Measurements from ENCODE around the gene AIRE. TPM values are rescaled to one million over a fixed set of nuclear protein-coding genes. Genes with fewer than 3 reads are reported as not detected.
"Not testable (repeated sequence)": the region's sequence is repeated elsewhere in the genome, so short reads cannot be mapped to it uniquely, and the experiment has no call there.

AIRE gene
- polyA plus RNA-seq, 1 donor: 0.42 TPM

GRCh38 chr21:44337449-44337848, 51.8 kb downstream of the AIRE start:
- DNase-seq: no peak

DNA sequence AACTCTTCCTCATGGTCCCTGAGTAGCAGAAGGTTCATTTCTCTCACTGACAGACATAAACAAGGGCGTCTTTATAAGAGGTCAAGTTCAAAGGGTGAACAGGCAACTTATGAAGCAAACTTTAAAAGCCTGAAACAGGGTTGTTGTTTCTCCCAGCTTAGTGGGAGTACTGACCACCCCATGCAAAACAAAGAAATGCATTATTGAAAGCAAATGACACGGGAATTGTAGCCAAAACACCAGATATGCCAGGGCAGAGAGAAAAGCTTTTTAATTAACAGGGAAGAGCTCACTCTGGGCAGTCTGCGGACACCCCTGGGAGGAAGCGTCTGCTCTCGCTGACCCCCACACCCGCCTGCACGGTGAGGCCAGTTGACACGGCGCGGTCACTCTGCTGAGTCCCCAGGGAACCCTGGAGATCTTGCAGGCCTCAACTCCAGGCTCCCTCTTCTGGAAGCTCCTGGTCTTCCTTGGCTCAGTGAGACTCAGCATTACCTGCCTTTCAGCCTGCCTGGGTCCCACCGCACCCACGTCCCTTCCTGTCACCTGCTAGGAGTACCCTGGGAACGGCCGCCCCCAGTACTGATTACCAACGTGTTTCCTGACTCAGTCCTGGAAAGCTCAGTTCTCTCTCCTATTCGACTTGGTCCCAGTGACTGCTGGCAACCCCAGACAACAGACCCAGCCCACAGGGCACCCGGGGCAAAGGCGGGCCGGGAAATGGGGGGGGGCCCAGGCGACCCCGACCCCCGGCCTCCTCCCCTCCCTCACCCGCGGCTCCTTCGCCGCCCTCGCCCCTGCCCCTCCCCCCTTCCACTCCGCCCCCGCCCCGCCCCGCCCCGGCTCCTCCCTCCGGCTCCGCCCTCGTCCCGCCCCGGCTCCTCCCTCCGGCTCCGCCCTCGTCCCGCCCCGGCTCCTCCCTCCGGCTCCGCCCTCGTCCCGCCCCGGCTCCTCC, 52.5 kb downstream of the AIRE start:
- peak; percentile 64 for DNase-seq

GRCh38 chr21:44338971-44339910, 53.6 kb downstream of the AIRE start, which contains the start of gene CFAP410:
TSS of gene CFAP410 (minus strand) at chr21:44339390. CDS start at chr21:44339194, 196 bp downstream.
- DNase-seq: peak; percentile 90

GRCh38 chr21:44341726-44342458, 56.2 kb downstream of the AIRE start:
- not testable (repeated sequence) for DNase-seq

- DNase-seq: not testable (repeated sequence)
Observed at GRCh38 chr21:44342981-44343380, 57.3 kb downstream of the AIRE start.

DNA sequence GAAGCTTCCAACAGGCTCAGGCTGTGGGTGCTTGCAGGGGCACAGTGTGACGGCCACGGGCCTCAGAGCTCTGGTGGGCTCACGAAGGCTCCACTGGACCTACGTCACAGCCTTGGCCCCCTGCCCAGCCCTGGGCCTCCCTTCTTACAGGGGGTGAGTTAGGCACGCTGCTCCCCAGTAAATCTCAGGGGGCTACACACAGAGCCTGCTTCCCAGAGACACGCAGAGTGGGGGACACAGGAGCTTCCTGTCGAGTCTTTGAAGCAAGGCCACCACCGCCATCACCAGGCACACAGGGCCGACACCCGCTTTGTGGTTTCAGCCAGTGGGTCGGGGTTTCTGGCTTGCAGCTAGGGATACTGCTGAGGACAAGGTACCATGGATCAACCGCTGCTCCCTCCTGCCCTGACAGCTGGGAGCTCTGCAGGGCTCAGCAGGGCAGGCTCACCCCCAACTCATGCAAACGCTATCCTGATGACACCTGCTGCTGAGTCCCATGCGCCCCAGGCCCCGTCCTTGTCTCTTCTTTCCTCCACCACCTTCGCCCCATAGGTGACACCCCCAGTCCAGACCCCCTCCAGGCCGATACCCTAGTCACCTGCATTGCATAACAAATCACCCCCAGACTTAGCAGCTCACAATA, 59.0 kb downstream of the AIRE start:
- DNase-seq: no peak

GRCh38 chr21:44345495-44345894, 59.8 kb downstream of the AIRE start:
- DNase-seq: no peak

GRCh38 chr21:44347911-44348451, 62.3 kb downstream of the AIRE start:
- DNase-seq: no peak

Other genes with a start within 250 kb of the AIRE start
- gene PWP2, start 178.5 kb upstream of the AIRE start, polyA plus RNA-seq (ENCODE audit: insufficient read length): 3.8 TPM
- 27.2 TPM for gene GATD3, start 152.2 kb upstream of the AIRE start, polyA plus RNA-seq (ENCODE audit: insufficient read length)
- gene ICOSLG, start 44.9 kb upstream of the AIRE start, polyA plus RNA-seq (ENCODE audit: insufficient read length): 7.3 TPM
- not detected for gene DNMT3L, start 24.0 kb upstream of the AIRE start, polyA plus RNA-seq (ENCODE audit: insufficient read length)
- 117 TPM for gene PFKL, start 14.2 kb downstream of the AIRE start, polyA plus RNA-seq (ENCODE audit: insufficient read length)
- gene CFAP410, start 53.5 kb downstream of the AIRE start, polyA plus RNA-seq (ENCODE audit: insufficient read length): 18.2 TPM
- 0.57 TPM for gene TRPM2, start 67.7 kb downstream of the AIRE start, polyA plus RNA-seq (ENCODE audit: insufficient read length)
- gene LRRC3, start 169.6 kb downstream of the AIRE start, polyA plus RNA-seq (ENCODE audit: insufficient read length): 4.6 TPM